Gastrocnemius medialis (tissue), 4 donors: ENCODE data around the gene CSTF2T. TPM values are rescaled to one million over a fixed set of nuclear protein-coding genes. Genes with fewer than 3 reads are reported as not detected.

Experiments used
- ATAC-seq, 2 donors: fragments of 150-250 bp; one replicate each; pipeline ENCODE4 v1.9.1; 2016
- DNase-seq, 2 donors: peaks; one replicate each; pipeline ENCODE4 v3.0.0-alpha.2; 2019
- H3K27ac ChIP-seq, 4 donors: fragments of 200-600 bp; sonication (generic); 1 replicate in 1 of 4; 2 replicates in 3 of 4; pipeline ENCODE4 v1.5.1; 2016 to 2018; ENCODE audit warnings: mild to moderate bottlenecking in 2 of 4, moderate library complexity in 1 of 4
- H3K27me3 ChIP-seq, 3 donors: fragments of 200-600 bp; sonication (generic) in 2 of 3; 1 replicate in 1 of 3; 2 replicates in 2 of 3; pipeline versions ENCODE4 v1.5.1 to v1.6.0; 2016 to 2019; ENCODE audit warnings: mild to moderate bottlenecking in 1 of 3, moderate library complexity in 1 of 3
- H3K36me3 ChIP-seq, 2 donors: fragments of 200-600 bp; sonication (generic) in 1 of 2; one replicate each; pipeline ENCODE4 v1.5.1; 2017 to 2018
- H3K4me1 ChIP-seq, 2 donors: fragments of 200-600 bp; sonication (generic) in 1 of 2; one replicate each; pipeline ENCODE4 v1.5.1; 2016 to 2017; ENCODE audit warnings: mild to moderate bottlenecking in 2 of 2
- H3K4me3 ChIP-seq, 4 donors: fragments of 200-600 bp; sonication (generic) in 3 of 4; 1 replicate in 1 of 4; 2 replicates in 3 of 4; pipeline ENCODE4 v1.5.1; 2016 to 2019; ENCODE audit warnings: mild to moderate bottlenecking in 2 of 4
- H3K9me3 ChIP-seq, 3 donors: fragments of 200-600 bp; sonication (generic) in 2 of 3; 1 replicate in 1 of 3; 2 replicates in 2 of 3; pipeline ENCODE4 v1.5.1; 2016 to 2019
- POLR2A ChIP-seq, 2 donors: fragments of 450-650 bp; IDR thresholded peaks; one replicate each; pipeline ENCODE4 v1.6.1; 2017; ENCODE audit warnings: antibody characterized with exemption in 2 of 2, mild to moderate bottlenecking in 2 of 2, moderate library complexity in 2 of 2
- in situ Hi-C, 4 donors: fragments of 200-750 bp; cut with MboI; loops; one replicate each; pipeline versions ENCODE4 v1.15.0 to v1.8.0; 2017; ENCODE audit warnings: low sequenced_read_pairs in 4 of 4
- intact Hi-C: fragments of 100-400 bp; cut with DNase I; formaldehyde crosslinking; loops from one replicate; pipeline ENCODE4 v1.15.1; 2023; ENCODE audit warnings: low total_unique reads
- total RNA-seq, 4 donors: library from RNA; depleted of rRNA; stranded (reverse); fragments of >200 nt; gene quantifications; one replicate each; pipeline versions ENCODE4 v1.1.0 to v1.2.3, GENCODE V29; 2016
- TF ChIP-seq, protein P1 (sequence below), 5 experiments: fragments of 450-650 bp in 3 of 5; fragments of 200-600 bp in 2 of 5; sonication (generic) in 2 of 5; IDR thresholded peaks in 4 of 5; conservative IDR thresholded peaks in 1 of 5; 1 replicate in 4 of 5; 2 replicates in 1 of 5; pipeline ENCODE4 v1.5.1; 2016 to 2019; ENCODE audit warnings: antibody characterized with exemption in 5 of 5, mild to moderate bottlenecking in 3 of 5, moderate library complexity in 3 of 5

Gene CSTF2T
- 10 to 100 TPM; 11.4 to 22.2 (median 16.3) TPM for total RNA-seq

- ATAC-seq, result peak; percentile 96 to 98
- in situ Hi-C loops (no loop called here), intact Hi-C loops (loop anchor here (2.0 to 5.0 kb wide), 3 partner anchors 408 to 1075 kb away; no protein-coding TSS in a partner anchor)
- peak; percentile 85 to 86 for DNase-seq
- peak within 1 kb of the TSS; percentile 92 to 94 (median 93) for H3K27ac ChIP-seq
- peaks cover 0 to 5% of the 10 kb centered on the region in 2 donors for H3K36me3 ChIP-seq
- H3K9me3 ChIP-seq, result no peaks in the 10 kb centered on the region
- TF ChIP-seq POLR2A (IDR thresholded peaks at IDR 0.05), result peak; percentile 43 to 50
- TF ChIP-seq, protein P1, sequence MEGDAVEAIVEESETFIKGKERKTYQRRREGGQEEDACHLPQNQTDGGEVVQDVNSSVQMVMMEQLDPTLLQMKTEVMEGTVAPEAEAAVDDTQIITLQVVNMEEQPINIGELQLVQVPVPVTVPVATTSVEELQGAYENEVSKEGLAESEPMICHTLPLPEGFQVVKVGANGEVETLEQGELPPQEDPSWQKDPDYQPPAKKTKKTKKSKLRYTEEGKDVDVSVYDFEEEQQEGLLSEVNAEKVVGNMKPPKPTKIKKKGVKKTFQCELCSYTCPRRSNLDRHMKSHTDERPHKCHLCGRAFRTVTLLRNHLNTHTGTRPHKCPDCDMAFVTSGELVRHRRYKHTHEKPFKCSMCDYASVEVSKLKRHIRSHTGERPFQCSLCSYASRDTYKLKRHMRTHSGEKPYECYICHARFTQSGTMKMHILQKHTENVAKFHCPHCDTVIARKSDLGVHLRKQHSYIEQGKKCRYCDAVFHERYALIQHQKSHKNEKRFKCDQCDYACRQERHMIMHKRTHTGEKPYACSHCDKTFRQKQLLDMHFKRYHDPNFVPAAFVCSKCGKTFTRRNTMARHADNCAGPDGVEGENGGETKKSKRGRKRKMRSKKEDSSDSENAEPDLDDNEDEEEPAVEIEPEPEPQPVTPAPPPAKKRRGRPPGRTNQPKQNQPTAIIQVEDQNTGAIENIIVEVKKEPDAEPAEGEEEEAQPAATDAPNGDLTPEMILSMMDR (IDR thresholded peaks at IDR 0.05 in 4 of 5, conservative IDR thresholded peaks at IDR 0.05 in 1 of 5), result no peak
- peak within 1 kb of the TSS; percentile 64 to 94 (median 77) for H3K4me3 ChIP-seq
- H3K27me3 ChIP-seq, result no peaks in the 10 kb centered on the region
- peaks cover 41 to 44% of the 10 kb centered on the region in 2 donors for H3K4me1 ChIP-seq
These were observed at the start of gene CSTF2T for GRCh38 chr10:51699475-51700227. Gene CSTF2T (minus strand): TSS chr10:51699595. CDS start chr10:51699549, 46 bp downstream.

GRCh38 chr10:51748959-51749358, 49.6 kb upstream of the CSTF2T start:
- DNase-seq, result no peak
- H3K36me3 ChIP-seq, result no peaks in the 10 kb centered on the region
- no peaks in the 10 kb centered on the region for H3K4me1 ChIP-seq
- ATAC-seq, result no peak
- no peaks in the 10 kb centered on the region for H3K27me3 ChIP-seq
- H3K4me3 ChIP-seq, result no peak overlapping the region
- TF ChIP-seq, protein P1 (IDR thresholded peaks at IDR 0.05 in 4 of 5, conservative IDR thresholded peaks at IDR 0.05 in 1 of 5), result no peak
- no peak for TF ChIP-seq POLR2A (IDR thresholded peaks at IDR 0.05)
- in situ Hi-C loops (no loop called here), intact Hi-C loops (no loop called here)
- no peaks in the 10 kb centered on the region for H3K9me3 ChIP-seq
- H3K27ac ChIP-seq, result no peak overlapping the region

- Histone ChIP-seq H3K36me3 (no peaks in the 10 kb centered on the region), H3K4me1 (no peaks in the 10 kb centered on the region), H3K4me3 (no peak overlapping the region), H3K27ac (no peak overlapping the region), H3K27me3 (no peaks in the 10 kb centered on the region), H3K9me3 (no peaks in the 10 kb centered on the region)
- no peak for ATAC-seq
- in situ Hi-C loops (no loop called here), intact Hi-C loops (no loop called here)
- TF ChIP-seq, protein P1 (IDR thresholded peaks at IDR 0.05 in 4 of 5, conservative IDR thresholded peaks at IDR 0.05 in 1 of 5), result no peak
- no peak for TF ChIP-seq POLR2A (IDR thresholded peaks at IDR 0.05)
- no peak for DNase-seq
These were observed 47.8 kb upstream of the CSTF2T start for GRCh38 chr10:51747216-51747615.

GRCh38 chr10:51745397-51745796, 46.0 kb upstream of the CSTF2T start:
- Histone ChIP-seq H3K27me3 (no peaks in the 10 kb centered on the region), H3K27ac (no peak overlapping the region), H3K4me3 (no peak overlapping the region), H3K9me3 (no peaks in the 10 kb centered on the region), H3K4me1 (no peaks in the 10 kb centered on the region), H3K36me3 (no peaks in the 10 kb centered on the region)
- ATAC-seq, result no peak
- intact Hi-C loops, result no loop called here
- in situ Hi-C loops, result no loop called here
- TF ChIP-seq POLR2A (IDR thresholded peaks at IDR 0.05), result no peak
- TF ChIP-seq, protein P1 (IDR thresholded peaks at IDR 0.05 in 4 of 5, conservative IDR thresholded peaks at IDR 0.05 in 1 of 5), result no peak
- DNase-seq, result no peak
